Colonic mucosa (tissue), 4 donors: ENCODE data around the gene GYS1. TPM values are rescaled to one million over a fixed set of nuclear protein-coding genes. Genes with fewer than 3 reads are reported as not detected.

Experiments
- DNase-seq: peaks from one replicate; pipeline ENCODE4 v3.0.0-alpha.2; 2020
- H3K27ac ChIP-seq: fragments of 200-600 bp; one replicate; pipeline ENCODE4 v1.8.0; 2021
- H3K27me3 ChIP-seq: fragments of 200-600 bp; one replicate; pipeline ENCODE4 v1.8.0; 2021
- H3K36me3 ChIP-seq: fragments of 200-600 bp; one replicate; pipeline ENCODE4 v1.8.0; 2021
- H3K4me1 ChIP-seq: fragments of 200-600 bp; one replicate; pipeline ENCODE4 v1.8.0; 2021; ENCODE audit warnings: mild to moderate bottlenecking
- H3K4me3 ChIP-seq: fragments of 200-600 bp; one replicate; pipeline ENCODE4 v1.8.0; 2021
- H3K9ac ChIP-seq, 2 donors: one replicate each; pipeline ENCODE4 v1.7.0; 2013; ENCODE audit warnings: control low read depth in 2 of 2, low read depth in 2 of 2, low read length in 2 of 2
- H3K9me3 ChIP-seq: fragments of 200-600 bp; one replicate; pipeline ENCODE4 v1.8.0; 2021
- intact Hi-C: fragments of 100-400 bp; cut with DNase I; formaldehyde crosslinking; loops from one replicate; pipeline ENCODE4 v1.14.1; 2022
- total RNA-seq, 2 donors: library from RNA; stranded (reverse); fragmentation: NEBNext Ultra II Directional in 1 of 2; extraction: Animal tissue kit (Norgen Biotek cat#: 25700) in 1 of 2; gene quantifications; one replicate each; pipeline ENCODE4 v1.2.1, GENCODE V29; 2021
- TF ChIP-seq, protein P1 (sequence below): fragments of 200-600 bp; IDR thresholded peaks from one replicate; pipeline ENCODE4 v1.8.0; 2022; ENCODE audit warnings: antibody characterized with exemption, mild to moderate bottlenecking
- donor health status: healthy.
- donor health status: DM: no; HTN: no; CAD: no.
- donor health status: DM: no; HTN: no; CAD: no.

Gene GYS1
- total RNA-seq, 2 donors from 2014 or later, result 48.8 to 54.7 TPM

DNA sequence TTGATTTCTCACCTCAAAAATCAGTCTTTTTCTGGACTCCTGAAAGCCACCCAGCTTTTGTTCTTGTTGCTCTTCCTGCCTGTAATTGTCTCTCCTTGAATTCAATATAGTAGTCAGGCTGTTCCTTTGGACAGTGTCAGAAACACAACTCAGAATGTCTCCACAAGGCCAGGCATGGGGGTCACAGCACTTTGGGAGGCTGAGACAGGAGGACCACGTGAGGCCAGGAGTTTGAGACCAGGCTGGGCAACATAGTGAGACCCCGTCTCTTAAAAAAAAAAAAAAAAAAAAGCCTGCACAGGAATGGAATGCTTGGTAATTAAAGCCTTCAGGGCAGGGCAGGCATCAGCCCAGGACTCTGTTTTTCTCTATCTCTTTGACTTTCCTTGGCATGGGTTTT lies 47.3 kb downstream of the GYS1 start:
- Histone ChIP-seq H3K9ac (no peak overlapping the region), H3K4me3 (no peak overlapping the region), H3K36me3 (no peaks in the 10 kb centered on the region), H3K27ac (no peak overlapping the region), H3K4me1 (no peaks in the 10 kb centered on the region), H3K27me3 (no peaks in the 10 kb centered on the region), H3K9me3 (no peaks in the 10 kb centered on the region)
- DNase-seq, result no peak
- TF ChIP-seq, protein P1, sequence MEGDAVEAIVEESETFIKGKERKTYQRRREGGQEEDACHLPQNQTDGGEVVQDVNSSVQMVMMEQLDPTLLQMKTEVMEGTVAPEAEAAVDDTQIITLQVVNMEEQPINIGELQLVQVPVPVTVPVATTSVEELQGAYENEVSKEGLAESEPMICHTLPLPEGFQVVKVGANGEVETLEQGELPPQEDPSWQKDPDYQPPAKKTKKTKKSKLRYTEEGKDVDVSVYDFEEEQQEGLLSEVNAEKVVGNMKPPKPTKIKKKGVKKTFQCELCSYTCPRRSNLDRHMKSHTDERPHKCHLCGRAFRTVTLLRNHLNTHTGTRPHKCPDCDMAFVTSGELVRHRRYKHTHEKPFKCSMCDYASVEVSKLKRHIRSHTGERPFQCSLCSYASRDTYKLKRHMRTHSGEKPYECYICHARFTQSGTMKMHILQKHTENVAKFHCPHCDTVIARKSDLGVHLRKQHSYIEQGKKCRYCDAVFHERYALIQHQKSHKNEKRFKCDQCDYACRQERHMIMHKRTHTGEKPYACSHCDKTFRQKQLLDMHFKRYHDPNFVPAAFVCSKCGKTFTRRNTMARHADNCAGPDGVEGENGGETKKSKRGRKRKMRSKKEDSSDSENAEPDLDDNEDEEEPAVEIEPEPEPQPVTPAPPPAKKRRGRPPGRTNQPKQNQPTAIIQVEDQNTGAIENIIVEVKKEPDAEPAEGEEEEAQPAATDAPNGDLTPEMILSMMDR, result no peak
- intact Hi-C loops, result no loop called here

DNA sequence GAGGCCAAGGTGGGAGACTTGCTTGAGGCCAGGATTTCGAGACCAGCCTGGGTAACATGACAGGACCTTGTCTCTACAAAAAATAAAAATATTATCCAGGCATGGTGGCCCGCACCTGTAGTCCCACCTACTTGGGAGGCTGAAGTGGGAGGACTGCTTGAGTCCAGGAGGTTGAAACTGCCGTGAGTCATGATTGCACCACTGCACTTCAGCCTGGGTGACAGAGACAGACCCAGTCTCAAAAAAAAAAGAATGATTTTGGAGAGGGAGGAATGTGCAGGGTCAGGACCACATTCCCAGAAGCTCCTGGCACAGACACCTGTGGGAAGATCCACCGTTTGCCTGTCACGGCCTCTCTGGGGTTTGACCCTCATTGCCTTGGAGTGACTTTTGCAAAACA lies 47.7 kb downstream of the GYS1 start:
- intact Hi-C loops, result no loop called here
- TF ChIP-seq, protein P1, result no peak

GRCh38 chr19:48943081-48943480 lies 50.0 kb downstream of the GYS1 start:
- H3K4me1 ChIP-seq, result no peaks in the 10 kb centered on the region
- intact Hi-C loops, result no loop called here

More for the DNA sequence above, 47.7 kb downstream of the GYS1 start:
- DNase-seq, result no peak
- H3K9ac ChIP-seq, result no peak overlapping the region
- H3K27me3 ChIP-seq, result no peaks in the 10 kb centered on the region
- H3K4me3 ChIP-seq, result no peak overlapping the region
- no peaks in the 10 kb centered on the region for H3K36me3 ChIP-seq
- no peaks in the 10 kb centered on the region for H3K4me1 ChIP-seq
- H3K9me3 ChIP-seq, result no peaks in the 10 kb centered on the region
- no peak overlapping the region for H3K27ac ChIP-seq

DNA sequence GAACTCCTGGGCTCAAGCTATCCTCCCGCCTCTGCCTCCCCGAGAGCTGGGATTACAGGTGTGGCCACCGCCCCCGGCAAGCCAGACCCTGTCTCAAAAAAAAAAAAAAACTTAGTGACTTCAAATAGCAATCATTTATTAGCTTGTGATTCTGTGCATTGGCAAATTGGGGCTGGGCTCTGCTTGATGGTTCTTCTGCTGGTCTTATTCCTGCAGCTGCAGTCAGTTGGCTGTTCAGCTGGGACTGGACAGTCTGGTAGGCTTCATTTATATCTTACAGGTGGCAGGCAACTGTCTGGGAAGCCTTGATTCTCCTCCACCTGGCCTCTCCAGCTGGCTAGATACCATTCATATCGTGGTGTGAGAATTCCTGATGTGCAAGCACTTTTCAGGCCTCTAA lies 52.2 kb downstream of the GYS1 start:
- Histone ChIP-seq H3K27me3 (no peaks in the 10 kb centered on the region), H3K9ac (no peak overlapping the region), H3K4me3 (no peak overlapping the region), H3K27ac (no peak overlapping the region), H3K4me1 (no peaks in the 10 kb centered on the region), H3K36me3 (no peaks in the 10 kb centered on the region), H3K9me3 (no peaks in the 10 kb centered on the region)
- intact Hi-C loops, result no loop called here
- TF ChIP-seq, protein P1, result no peak
- DNase-seq, result no peak

More at GRCh38 chr19:48943081-48943480, 50.0 kb downstream of the GYS1 start:
- H3K9me3 ChIP-seq, result no peaks in the 10 kb centered on the region
- H3K27ac ChIP-seq, result no peak overlapping the region
- DNase-seq, result no peak
- TF ChIP-seq, protein P1, result no peak
- H3K9ac ChIP-seq, result no peak overlapping the region
- H3K36me3 ChIP-seq, result no peaks in the 10 kb centered on the region
- no peak overlapping the region for H3K4me3 ChIP-seq
- no peaks in the 10 kb centered on the region for H3K27me3 ChIP-seq

DNA sequence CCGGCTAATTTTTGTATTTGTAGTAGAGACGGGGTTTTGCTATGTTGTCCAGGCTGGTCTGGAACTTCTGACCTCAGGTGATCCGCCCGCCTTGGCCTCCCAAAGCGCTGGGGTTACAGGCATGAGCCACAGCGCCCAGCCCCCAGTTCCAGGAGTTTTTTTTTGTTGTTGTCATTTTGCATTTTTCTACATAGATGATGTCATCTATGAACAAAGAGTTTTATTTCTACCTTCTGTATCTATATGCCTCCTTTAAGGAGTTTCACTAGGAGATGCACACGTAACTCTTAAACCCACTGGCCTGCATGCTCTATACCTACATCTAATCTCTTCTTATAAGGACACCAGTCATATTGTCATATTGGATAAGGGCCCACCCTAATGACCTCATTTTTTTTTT lies 54.9 kb downstream of the GYS1 start:
- intact Hi-C loops, result no loop called here
- no peaks in the 10 kb centered on the region for H3K4me1 ChIP-seq
- TF ChIP-seq, protein P1, result no peak
- no peak overlapping the region for H3K4me3 ChIP-seq
- DNase-seq, result no peak
- no peaks in the 10 kb centered on the region for H3K36me3 ChIP-seq
- H3K9me3 ChIP-seq, result no peaks in the 10 kb centered on the region
- no peaks in the 10 kb centered on the region for H3K27me3 ChIP-seq
- no peak overlapping the region for H3K27ac ChIP-seq
- H3K9ac ChIP-seq, result no peak overlapping the region

DNA sequence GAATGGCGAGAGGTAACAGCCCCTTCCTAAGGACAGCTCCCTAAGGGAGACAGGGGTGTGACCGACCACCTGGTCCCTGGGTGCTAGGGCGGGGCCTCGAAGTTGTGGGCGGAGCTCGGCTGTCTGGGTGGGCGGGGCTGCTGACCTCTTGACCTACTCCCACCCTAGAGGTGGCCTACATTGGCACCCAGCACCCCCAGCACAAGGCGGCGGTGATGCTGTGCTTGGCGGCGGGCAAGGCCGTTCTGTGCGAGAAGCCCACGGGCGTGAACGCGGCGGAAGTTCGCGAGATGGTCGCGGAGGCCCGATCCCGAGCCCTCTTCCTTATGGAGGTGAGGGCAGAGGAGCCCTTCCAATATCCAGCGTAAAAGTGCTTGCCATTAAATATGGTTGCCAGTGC lies 57.2 kb downstream of the GYS1 start:
- H3K9ac ChIP-seq, result no peak overlapping the region
- H3K27ac ChIP-seq, result no peak overlapping the region
- H3K4me3 ChIP-seq, result no peak overlapping the region
- TF ChIP-seq, protein P1, result no peak
- no peaks in the 10 kb centered on the region for H3K4me1 ChIP-seq
- no peak for DNase-seq
- H3K27me3 ChIP-seq, result no peaks in the 10 kb centered on the region
- intact Hi-C loops, result no loop called here
- H3K36me3 ChIP-seq, result no peaks in the 10 kb centered on the region
- no peaks in the 10 kb centered on the region for H3K9me3 ChIP-seq
